ENCODE results near the gene MS4A7.

The MS4A7 gene

GRCh38 chr11:60390419-60390818, 12.1 kb downstream of the MS4A7 start:
- DNase-seq (ENCODE audit: extremely low read depth, low read depth): no peak
- no peak for TF ChIP-seq CTCF (IDR thresholded peaks at IDR 0.05; ENCODE audit: low read depth, low read length)

DNA sequence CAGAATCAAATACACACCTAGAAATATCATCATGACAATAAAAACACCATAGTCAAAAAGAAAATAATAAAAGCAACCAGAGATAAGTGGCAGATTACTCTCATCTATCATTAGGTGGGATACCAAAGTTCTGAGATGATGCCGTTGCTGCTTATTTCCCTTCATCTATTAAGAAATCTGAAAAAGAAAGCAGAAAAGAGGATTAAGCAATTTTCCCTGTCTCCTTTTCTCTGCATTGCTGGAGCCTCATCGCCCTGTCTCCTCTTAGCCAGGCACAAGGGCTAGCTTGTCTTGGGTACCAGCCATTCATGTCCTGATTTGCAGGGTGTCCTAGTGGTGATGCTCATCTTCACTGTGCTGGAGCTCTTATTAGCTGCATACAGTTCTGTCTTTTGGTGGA, 14.0 kb downstream of the MS4A7 start:
- DNase-seq (ENCODE audit: extremely low read depth, low read depth): no peak
- TF ChIP-seq CTCF (IDR thresholded peaks at IDR 0.05; ENCODE audit: low read depth, low read length): no peak

- DNase-seq (ENCODE audit: extremely low read depth, low read depth): no peak
- TF ChIP-seq CTCF (IDR thresholded peaks at IDR 0.05; ENCODE audit: low read depth, low read length): no peak
These were observed 14.7 kb downstream of the MS4A7 start for GRCh38 chr11:60393016-60393415.

- no peak for TF ChIP-seq CTCF (IDR thresholded peaks at IDR 0.05; ENCODE audit: low read depth, low read length)
- no peak for DNase-seq (ENCODE audit: extremely low read depth, low read depth)
These were observed 16.5 kb downstream of the MS4A7 start for GRCh38 chr11:60394666-60395380.

- no peak for TF ChIP-seq CTCF (IDR thresholded peaks at IDR 0.05; ENCODE audit: low read depth, low read length)
- DNase-seq (ENCODE audit: extremely low read depth, low read depth): no peak
These were observed 18.1 kb downstream of the MS4A7 start, which contains the start of gene MS4A14 for GRCh38 chr11:60396382-60396781. MS4A14 (plus strand) TSS chr11:60396459; CDS start chr11:60396579, 120 bp downstream.

GRCh38 chr11:60396799-60397198, 18.5 kb downstream of the MS4A7 start:
- no peak for TF ChIP-seq CTCF (IDR thresholded peaks at IDR 0.05; ENCODE audit: low read depth, low read length)
- no peak for DNase-seq (ENCODE audit: extremely low read depth, low read depth)

DNA sequence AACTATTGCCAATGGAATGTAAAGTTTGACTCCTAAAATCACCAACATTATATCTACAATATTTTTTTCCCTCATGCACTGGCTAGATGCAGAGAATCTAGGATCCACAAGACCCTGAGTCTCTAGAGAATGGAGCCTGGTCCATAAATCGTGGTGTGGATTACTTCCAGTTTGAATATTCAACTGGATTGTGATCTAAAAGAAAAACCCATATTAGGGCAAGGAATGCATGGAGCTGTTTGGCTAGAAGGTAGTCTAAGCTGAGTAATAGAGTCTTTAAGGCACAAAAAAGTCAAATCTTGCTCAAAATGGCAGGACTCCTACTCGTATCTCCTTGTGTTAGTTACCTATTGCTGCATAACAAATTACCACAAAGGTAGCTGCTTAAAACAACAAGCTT, 41.7 kb downstream of the MS4A7 start:
- no peak for DNase-seq (ENCODE audit: extremely low read depth, low read depth)
- no peak for TF ChIP-seq CTCF (IDR thresholded peaks at IDR 0.05; ENCODE audit: low read depth, low read length)

Data from AG09319 (cell line).